SJCRH30 (cell line): ENCODE measurements around the gene GOLGA6A. TPM values are rescaled to one million over a fixed set of nuclear protein-coding genes. Genes with fewer than 3 reads are reported as not detected.
"Not testable (repeated sequence)": the region's sequence is repeated elsewhere in the genome, so short reads cannot be mapped to it uniquely, and the experiment has no call there.

Source experiments
- DNase-seq, 2 experiments: peaks; one replicate each; pipeline ENCODE4 v3.0.0-alpha.2; 2015 to 2020
- H3K27ac ChIP-seq: fragments of 250-450 bp; sonication (Bioruptor Pico); 2 replicates; pipeline ENCODE4 v1.5.1; 2020; ENCODE audit warnings: mild to moderate bottlenecking, moderate library complexity
- H3K27me3 ChIP-seq: fragments of 250-450 bp; sonication (Bioruptor Pico); 2 replicates; pipeline ENCODE4 v1.5.1; 2020; ENCODE audit warnings: mild to moderate bottlenecking, moderate library complexity
- H3K36me3 ChIP-seq: fragments of 250-450 bp; sonication (Bioruptor Pico); 2 replicates; pipeline ENCODE4 v1.5.1; 2020; ENCODE audit warnings: mild to moderate bottlenecking, moderate library complexity
- H3K4me1 ChIP-seq: fragments of 250-450 bp; sonication (Bioruptor Pico); 2 replicates; pipeline ENCODE4 v1.5.1; 2020; ENCODE audit warnings: mild to moderate bottlenecking, moderate library complexity
- H3K4me3 ChIP-seq: fragments of 250-450 bp; sonication (Bioruptor Pico); 2 replicates; pipeline ENCODE4 v1.5.1; 2020; ENCODE audit warnings: mild to moderate bottlenecking, moderate library complexity
- H3K9me3 ChIP-seq: fragments of 250-450 bp; sonication (Bioruptor Pico); replicated peaks from 2 replicates; pipeline ENCODE4 v1.5.1; 2020; ENCODE audit warnings: mild to moderate bottlenecking, moderate library complexity
- total RNA-seq: library from RNA; depleted of rRNA; stranded (reverse); fragments of >200 nt; shearing (Covaris generic); gene quantifications from 2 replicates; pipeline ENCODE4 v1.2.3, GENCODE V29; 2014; rRNA removed

The GOLGA6A gene
- not detected in 2 replicates for total RNA-seq

GRCh38 chr15:74082450-74082849 lies at the start of gene GOLGA6A:
GOLGA6A (minus strand) TSS chr15:74082550; CDS start chr15:74082509, 41 bp downstream.
- H3K4me1 ChIP-seq, H3K27ac ChIP-seq, DNase-seq, H3K36me3 ChIP-seq, H3K9me3 ChIP-seq, H3K27me3 ChIP-seq, H3K4me3 ChIP-seq: not testable (repeated sequence)

- Histone ChIP-seq H3K27me3 (no peaks in the 10 kb centered on the region), H3K36me3 (no peaks in the 10 kb centered on the region), H3K4me1 (peaks cover under 1% of the 10 kb centered on the region), H3K27ac (no peak overlapping the region), H3K4me3 (no peak overlapping the region), H3K9me3 (no peaks in the 10 kb centered on the region)
- no peak for DNase-seq
Observed at GRCh38 chr15:74131628-74132413, 49.5 kb upstream of the GOLGA6A start.

GRCh38 chr15:74130849-74131627 lies 48.7 kb upstream of the GOLGA6A start:
- Histone ChIP-seq H3K27ac (no peak overlapping the region), H3K4me3 (no peak overlapping the region), H3K27me3 (no peaks in the 10 kb centered on the region), H3K9me3 (no peaks in the 10 kb centered on the region), H3K4me1 (no peaks in the 10 kb centered on the region), H3K36me3 (no peaks in the 10 kb centered on the region)
- no peak for DNase-seq

- no peak for DNase-seq
- no peaks in the 10 kb centered on the region for H3K4me1 ChIP-seq
- peaks cover 4% of the 10 kb centered on the region; the same call in 1 of the 2 replicates for H3K27me3 ChIP-seq
- no peak within 1 kb of the TSS for H3K27ac ChIP-seq
- no peaks in the 10 kb centered on the region for H3K9me3 ChIP-seq
- no peak within 1 kb of the TSS for H3K4me3 ChIP-seq
- no peaks in the 10 kb centered on the region for H3K36me3 ChIP-seq
Observed at GRCh38 chr15:74130155-74130848, 48.0 kb upstream of the GOLGA6A start, which contains the start of gene ISLR2. ISLR2 (plus strand) TSS chr15:74130586; CDS start chr15:74132755, 2,169 bp downstream.

GRCh38 chr15:74129586-74130154 lies 47.3 kb upstream of the GOLGA6A start:
- Histone ChIP-seq H3K27ac (no peak overlapping the region), H3K9me3 (no peaks in the 10 kb centered on the region), H3K4me3 (no peak overlapping the region), H3K4me1 (no peaks in the 10 kb centered on the region), H3K36me3 (no peaks in the 10 kb centered on the region), H3K27me3 (peaks cover 9% of the 10 kb centered on the region; the same call in 1 of the 2 replicates)
- DNase-seq, result no peak

GRCh38 chr15:74128785-74129585 lies 46.6 kb upstream of the GOLGA6A start:
- Histone ChIP-seq H3K9me3 (no peaks in the 10 kb centered on the region), H3K4me3 (no peak overlapping the region), H3K36me3 (no peaks in the 10 kb centered on the region), H3K27me3 (peaks cover 11% of the 10 kb centered on the region; the same call in 1 of the 2 replicates), H3K27ac (no peak overlapping the region), H3K4me1 (no peaks in the 10 kb centered on the region)
- DNase-seq, result no peak

- H3K9me3 ChIP-seq, result no peaks in the 10 kb centered on the region
- no peaks in the 10 kb centered on the region for H3K4me1 ChIP-seq
- DNase-seq, result no peak
- H3K27ac ChIP-seq, result no peak overlapping the region
- no peaks in the 10 kb centered on the region for H3K36me3 ChIP-seq
- peak overlapping the region; percentile 17; the same call in 1 of the 2 replicates for H3K4me3 ChIP-seq
- peaks cover 11% of the 10 kb centered on the region; the same call in 1 of the 2 replicates for H3K27me3 ChIP-seq
Observed at GRCh38 chr15:74127954-74128784, 45.8 kb upstream of the GOLGA6A start.

- Histone ChIP-seq H3K27me3 (peaks cover 14% of the 10 kb centered on the region; the same call in 1 of the 2 replicates), H3K4me3 (peak overlapping the region; percentile 17; the same call in 1 of the 2 replicates), H3K36me3 (no peaks in the 10 kb centered on the region), H3K9me3 (no peaks in the 10 kb centered on the region), H3K27ac (no peak overlapping the region), H3K4me1 (no peaks in the 10 kb centered on the region)
- peak; percentile 87 to 93 for DNase-seq
Observed at GRCh38 chr15:74127255-74127953, 45.1 kb upstream of the GOLGA6A start.

GRCh38 chr15:74124759-74125158 lies 42.4 kb upstream of the GOLGA6A start:
- Histone ChIP-seq H3K4me3 (no peak overlapping the region), H3K4me1 (no peaks in the 10 kb centered on the region), H3K9me3 (no peaks in the 10 kb centered on the region), H3K36me3 (no peaks in the 10 kb centered on the region), H3K27me3 (peaks cover 15% of the 10 kb centered on the region; the same call in 1 of the 2 replicates), H3K27ac (no peak overlapping the region)
- DNase-seq, result no peak

- no peak for DNase-seq
- no peak overlapping the region for H3K27ac ChIP-seq
- no peaks in the 10 kb centered on the region for H3K9me3 ChIP-seq
- no peaks in the 10 kb centered on the region for H3K36me3 ChIP-seq
- no peaks in the 10 kb centered on the region for H3K4me1 ChIP-seq
- H3K4me3 ChIP-seq, result no peak overlapping the region
- H3K27me3 ChIP-seq, result peaks cover 15% of the 10 kb centered on the region; the same call in 1 of the 2 replicates
Observed at GRCh38 chr15:74124196-74124595, 41.8 kb upstream of the GOLGA6A start.

- Histone ChIP-seq H3K4me3 (no peak overlapping the region), H3K9me3 (no peaks in the 10 kb centered on the region), H3K36me3 (no peaks in the 10 kb centered on the region), H3K27ac (no peak overlapping the region), H3K4me1 (no peaks in the 10 kb centered on the region), H3K27me3 (peaks cover 15% of the 10 kb centered on the region; the same call in 1 of the 2 replicates)
- no peak for DNase-seq
Observed at GRCh38 chr15:74123658-74124057, 41.3 kb upstream of the GOLGA6A start.

- no peak overlapping the region for H3K4me3 ChIP-seq
- no peak for DNase-seq
- no peaks in the 10 kb centered on the region for H3K4me1 ChIP-seq
- H3K36me3 ChIP-seq, result no peaks in the 10 kb centered on the region
- H3K9me3 ChIP-seq, result no peaks in the 10 kb centered on the region
- H3K27ac ChIP-seq, result no peak overlapping the region
- peaks cover 15% of the 10 kb centered on the region; the same call in 1 of the 2 replicates for H3K27me3 ChIP-seq
Observed at GRCh38 chr15:74123131-74123429, 40.7 kb upstream of the GOLGA6A start.
